IPS DF 6.9 (cell line): ENCODE data around the gene JAG1.

ENCODE experiments used
- DNase-seq: peaks from one replicate; pipeline ENCODE4 v3.0.0-alpha.2; 2013; ENCODE audit warnings: low read depth, low spot score
- H3K27ac ChIP-seq: one replicate; pipeline ENCODE4 v1.5.1; 2013; ENCODE audit warnings: low read length, control low read depth
- H3K27me3 ChIP-seq: 2 replicates; pipeline ENCODE4 v1.6.1; 2013; ENCODE audit warnings: mild to moderate bottlenecking, low read length; ENCODE audit not compliant: control insufficient read depth, insufficient read depth
- H3K36me3 ChIP-seq: 2 replicates; pipeline ENCODE4 v1.6.1; 2013; ENCODE audit warnings: low read length; ENCODE audit not compliant: control insufficient read depth, insufficient read depth
- H3K4me1 ChIP-seq: 2 replicates; pipeline ENCODE4 v1.6.1; 2013; ENCODE audit warnings: low read length; ENCODE audit not compliant: control insufficient read depth, insufficient read depth
- H3K4me3 ChIP-seq: 2 replicates; pipeline ENCODE4 v1.5.1; 2013; ENCODE audit warnings: mild to moderate bottlenecking, low read length
- H3K9me3 ChIP-seq: 2 replicates; pipeline ENCODE4 v1.6.1; 2013; ENCODE audit warnings: low read length, inconsistent platforms; ENCODE audit not compliant: control insufficient read depth, insufficient read depth
- WGBS: extraction: QIAGEN DNeasy Blood & Tissue Kit; methylation state at CpG from one replicate; pipeline ENCODE4 v1.1.7; 2013; ENCODE audit warnings: mixed read lengths, missing lambda C conversion rate; ENCODE audit not compliant: insufficient read length, insufficient coverage; 5-methylcytosine and 5-hydroxymethylcytosine counted together

Gene JAG1

GRCh38 chr20:10636326-10636818, 37.4 kb downstream of the JAG1 start:
- WGBS = no CpG with 5 or more reads among the region's 5 CpGs
- Histone ChIP-seq H3K4me1 (peaks cover 6% of the 10 kb centered on the region), H3K4me3 (no peak overlapping the region), H3K9me3 (no peaks in the 10 kb centered on the region), H3K27ac (no peak overlapping the region), H3K36me3 (peaks cover 12% of the 10 kb centered on the region), H3K27me3 (no peaks in the 10 kb centered on the region)
- no peak for DNase-seq

GRCh38 chr20:10635476-10636208, 38.2 kb downstream of the JAG1 start:
- H3K9me3 ChIP-seq = no peaks in the 10 kb centered on the region
- no CpG with 5 or more reads among the region's 5 CpGs for WGBS
- peaks cover 6% of the 10 kb centered on the region for H3K4me1 ChIP-seq
- H3K27me3 ChIP-seq = no peaks in the 10 kb centered on the region
- peaks cover 8% of the 10 kb centered on the region for H3K36me3 ChIP-seq
- H3K27ac ChIP-seq = no peak overlapping the region
- H3K4me3 ChIP-seq = no peak overlapping the region
- DNase-seq = no peak

GRCh38 chr20:10634683-10635411, 39.0 kb downstream of the JAG1 start:
- H3K4me1 ChIP-seq = peaks cover 6% of the 10 kb centered on the region
- WGBS = no CpG with 5 or more reads among the region's 11 CpGs
- peaks cover 3% of the 10 kb centered on the region for H3K36me3 ChIP-seq
- no peaks in the 10 kb centered on the region for H3K9me3 ChIP-seq
- DNase-seq = no peak
- no peaks in the 10 kb centered on the region for H3K27me3 ChIP-seq
- H3K4me3 ChIP-seq = no peak overlapping the region
- H3K27ac ChIP-seq = no peak overlapping the region

GRCh38 chr20:10634211-10634610, 39.6 kb downstream of the JAG1 start:
- Histone ChIP-seq H3K27me3 (no peaks in the 10 kb centered on the region), H3K9me3 (no peaks in the 10 kb centered on the region), H3K4me1 (peaks cover 6% of the 10 kb centered on the region), H3K4me3 (no peak overlapping the region), H3K27ac (no peak overlapping the region), H3K36me3 (no peaks in the 10 kb centered on the region; the same call in 1 of the 2 replicates)
- no peak for DNase-seq
- no CpG with 5 or more reads among the region's 5 CpGs for WGBS

- Histone ChIP-seq H3K9me3 (no peaks in the 10 kb centered on the region), H3K4me3 (no peak overlapping the region), H3K36me3 (no peaks in the 10 kb centered on the region; the same call in 1 of the 2 replicates), H3K27me3 (no peaks in the 10 kb centered on the region), H3K4me1 (peaks cover 6% of the 10 kb centered on the region), H3K27ac (no peak overlapping the region)
- no CpG with 5 or more reads among the region's 5 CpGs for WGBS
- DNase-seq = no peak
These were observed 40.1 kb downstream of the JAG1 start for GRCh38 chr20:10633718-10634117.

GRCh38 chr20:10632721-10633509, 40.9 kb downstream of the JAG1 start:
- H3K9me3 ChIP-seq = no peaks in the 10 kb centered on the region
- H3K27me3 ChIP-seq = no peaks in the 10 kb centered on the region
- no peak overlapping the region for H3K4me3 ChIP-seq
- no CpG with 5 or more reads among the region's 13 CpGs for WGBS
- H3K27ac ChIP-seq = no peak overlapping the region
- DNase-seq = no peak
- no peaks in the 10 kb centered on the region; the same call in 1 of the 2 replicates for H3K36me3 ChIP-seq
- H3K4me1 ChIP-seq = peaks cover 6% of the 10 kb centered on the region

- Histone ChIP-seq H3K9me3 (no peaks in the 10 kb centered on the region), H3K4me1 (peaks cover 1% of the 10 kb centered on the region; the same call in 1 of the 2 replicates), H3K36me3 (no peaks in the 10 kb centered on the region), H3K4me3 (no peak overlapping the region), H3K27ac (no peak overlapping the region), H3K27me3 (no peaks in the 10 kb centered on the region)
- no CpG with 5 or more reads among the region's 4 CpGs for WGBS
- no peak for DNase-seq
These were observed 42.7 kb downstream of the JAG1 start for GRCh38 chr20:10631126-10631525.

GRCh38 chr20:10629946-10630650, 43.7 kb downstream of the JAG1 start:
- DNase-seq = no peak
- no CpG with 5 or more reads among the region's 9 CpGs for WGBS
- Histone ChIP-seq H3K36me3 (no peaks in the 10 kb centered on the region), H3K4me3 (no peak overlapping the region), H3K27me3 (no peaks in the 10 kb centered on the region), H3K9me3 (no peaks in the 10 kb centered on the region), H3K27ac (no peak overlapping the region), H3K4me1 (peaks cover 1% of the 10 kb centered on the region; the same call in 1 of the 2 replicates)

- no peak for DNase-seq
- H3K9me3 ChIP-seq = no peaks in the 10 kb centered on the region
- H3K36me3 ChIP-seq = no peaks in the 10 kb centered on the region
- H3K27me3 ChIP-seq = no peaks in the 10 kb centered on the region
- H3K4me3 ChIP-seq = no peak overlapping the region
- no peaks in the 10 kb centered on the region; the same call in 1 of the 2 replicates for H3K4me1 ChIP-seq
- WGBS = no CpG with 5 or more reads among the region's 3 CpGs
- no peak overlapping the region for H3K27ac ChIP-seq
These were observed 46.9 kb downstream of the JAG1 start for GRCh38 chr20:10626896-10627295.

- WGBS = no CpG with 5 or more reads among the region's 2 CpGs
- no peak overlapping the region for H3K27ac ChIP-seq
- H3K9me3 ChIP-seq = no peaks in the 10 kb centered on the region
- no peaks in the 10 kb centered on the region for H3K36me3 ChIP-seq
- no peak overlapping the region for H3K4me3 ChIP-seq
- no peak for DNase-seq
- H3K4me1 ChIP-seq = no peaks in the 10 kb centered on the region; the same call in 1 of the 2 replicates
- H3K27me3 ChIP-seq = no peaks in the 10 kb centered on the region
These were observed 48.2 kb downstream of the JAG1 start for GRCh38 chr20:10625641-10626040.
